ENCODE data around the gene TIMP1. TPM values are rescaled to one million over a fixed set of nuclear protein-coding genes. Genes with fewer than 3 reads are reported as not detected.

The TIMP1 gene
- total and polyA plus RNA-seq, 10 of the 15 experiments (the other 5 are each of a cell fraction or from before 2014, with no cell fraction given), result 101 to 341 (median 134) TPM

DNA sequence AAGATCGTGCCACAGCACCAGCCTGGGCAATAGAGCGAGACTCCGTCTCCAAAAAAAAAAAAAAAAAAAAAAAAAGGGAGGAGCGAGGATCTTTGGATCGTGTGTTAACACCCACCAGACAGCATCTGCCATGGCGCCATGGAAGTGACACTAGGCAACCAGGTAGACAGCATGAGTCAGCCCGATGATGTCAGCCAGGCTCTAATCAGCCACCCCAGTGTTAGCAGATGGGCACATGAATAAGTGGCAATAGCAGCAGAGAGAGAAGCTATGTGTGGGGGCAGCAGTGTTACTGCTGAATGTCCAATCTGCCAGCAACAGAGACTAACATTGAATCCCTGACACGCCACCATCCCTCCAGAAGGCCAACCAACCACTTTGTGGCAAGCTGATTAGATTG lies 30.8 kb downstream of the TIMP1 start:
- in situ Hi-C loops (cut with MboI), result no loop called here
- no peak for FAIRE-seq
- 44% methylated on average over 5 of the region's 8 CpGs for WGBS (ENCODE audit: insufficient coverage, insufficient replicate concordance, low lambda C conversion rate, missing lambda C conversion rate)

DNA sequence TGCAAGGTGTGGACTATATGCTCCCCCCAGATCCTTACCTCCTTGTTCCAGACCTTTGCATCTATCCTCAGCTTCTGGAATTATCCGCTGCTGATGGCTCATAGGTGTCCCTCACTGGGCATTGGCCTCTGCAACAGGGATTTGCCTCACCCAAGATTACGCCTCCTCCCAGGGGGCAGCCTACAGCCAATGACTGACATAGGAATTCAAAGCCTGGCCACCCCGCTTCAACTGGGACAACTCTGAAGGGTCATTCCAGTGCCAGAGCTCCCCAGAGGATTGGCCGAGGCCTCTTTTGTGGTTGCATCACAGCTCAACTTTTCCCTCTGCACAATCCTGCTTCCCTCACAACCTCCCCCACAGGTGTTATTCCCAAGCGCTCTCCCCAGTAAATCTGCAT lies 32.4 kb downstream of the TIMP1 start:
- DNase-seq (ENCODE audit: low read depth, low spot score) (no peak), ATAC-seq (no peak), FAIRE-seq (no peak)
- H4K20me1 ChIP-seq (ENCODE audit: control insufficient read depth, insufficient read depth), result no peaks in the 10 kb centered on the region; the same call in 1 of the 2 replicates
- no peaks in the 10 kb centered on the region for H3K27me3 ChIP-seq (replicated peaks in 1 of 2; ENCODE audit: control insufficient read depth in 2 of 2, insufficient read depth in 2 of 2, low read length in 1 of 2)
- H2AFZ ChIP-seq (ENCODE audit: control insufficient read depth, low read depth, low read length), result no peak overlapping the region
- ChIA-PET CTCF (no interaction called here), SMC1A (ENCODE audit: uncharacterized antibody, unreplicated experiment) (interaction anchor here (0.9 kb wide), 1 partner anchor 59 kb away, joined by 4 read pairs; no protein-coding TSS in a partner anchor), RAD21 (ENCODE audit: unreplicated experiment) (no interaction called here), POLR2A (no interaction called here)
- H3K9me3 ChIP-seq (replicated peaks; ENCODE audit: control insufficient read depth, insufficient read depth, low read length), result no peaks in the 10 kb centered on the region
- H3K79me2 ChIP-seq (ENCODE audit: control insufficient read depth, insufficient read depth, low read length), result no peaks in the 10 kb centered on the region
- WGBS (ENCODE audit: insufficient coverage, insufficient replicate concordance, low lambda C conversion rate, missing lambda C conversion rate), result 37% methylated on average over 5 of the region's 5 CpGs
- H3K4me2 ChIP-seq (ENCODE audit: control insufficient read depth, insufficient read depth), result no peak overlapping the region
- H3K9ac ChIP-seq (ENCODE audit: control insufficient read depth, insufficient read depth, low read length), result no peak overlapping the region
- no peaks in the 10 kb centered on the region for H3K4me1 ChIP-seq (ENCODE audit: control insufficient read depth, insufficient read depth, low read length)
- in situ Hi-C loops (cut with MboI), result no loop called here
- BruUV-seq (replicated peaks), result no TSS peak
- no peak overlapping the region for H3K4me3 ChIP-seq
- no peaks in the 10 kb centered on the region for H3K36me3 ChIP-seq (ENCODE audit: control insufficient read depth in 2 of 2, insufficient read depth in 2 of 2, low read length in 1 of 2)
- intact Hi-C loops (cut with micrococcal nuclease; ENCODE audit: unreplicated experiment), result no loop called here
- no peak overlapping the region for H3K27ac ChIP-seq (ENCODE audit: control insufficient read depth, insufficient read depth)
- TF ChIP-seq POU2F2 (IDR thresholded peaks at IDR 0.05; ENCODE audit: borderline replicate concordance, low read depth, low read length) (no peak), WRNIP1 (IDR thresholded peaks at IDR 0.05; ENCODE audit: borderline replicate concordance, low read depth, low read length) (no peak), CHD4 (IDR thresholded peaks at IDR 0.05) (no peak), NR2C2 (IDR thresholded peaks at IDR 0.05; ENCODE audit: borderline replicate concordance, control insufficient read depth, insufficient read length, low read depth) (no peak), TCF3 (IDR thresholded peaks at IDR 0.05; ENCODE audit: borderline replicate concordance, insufficient read depth, low read depth, low read length) (no peak)
- TF ChIP-seq, protein P1, sequence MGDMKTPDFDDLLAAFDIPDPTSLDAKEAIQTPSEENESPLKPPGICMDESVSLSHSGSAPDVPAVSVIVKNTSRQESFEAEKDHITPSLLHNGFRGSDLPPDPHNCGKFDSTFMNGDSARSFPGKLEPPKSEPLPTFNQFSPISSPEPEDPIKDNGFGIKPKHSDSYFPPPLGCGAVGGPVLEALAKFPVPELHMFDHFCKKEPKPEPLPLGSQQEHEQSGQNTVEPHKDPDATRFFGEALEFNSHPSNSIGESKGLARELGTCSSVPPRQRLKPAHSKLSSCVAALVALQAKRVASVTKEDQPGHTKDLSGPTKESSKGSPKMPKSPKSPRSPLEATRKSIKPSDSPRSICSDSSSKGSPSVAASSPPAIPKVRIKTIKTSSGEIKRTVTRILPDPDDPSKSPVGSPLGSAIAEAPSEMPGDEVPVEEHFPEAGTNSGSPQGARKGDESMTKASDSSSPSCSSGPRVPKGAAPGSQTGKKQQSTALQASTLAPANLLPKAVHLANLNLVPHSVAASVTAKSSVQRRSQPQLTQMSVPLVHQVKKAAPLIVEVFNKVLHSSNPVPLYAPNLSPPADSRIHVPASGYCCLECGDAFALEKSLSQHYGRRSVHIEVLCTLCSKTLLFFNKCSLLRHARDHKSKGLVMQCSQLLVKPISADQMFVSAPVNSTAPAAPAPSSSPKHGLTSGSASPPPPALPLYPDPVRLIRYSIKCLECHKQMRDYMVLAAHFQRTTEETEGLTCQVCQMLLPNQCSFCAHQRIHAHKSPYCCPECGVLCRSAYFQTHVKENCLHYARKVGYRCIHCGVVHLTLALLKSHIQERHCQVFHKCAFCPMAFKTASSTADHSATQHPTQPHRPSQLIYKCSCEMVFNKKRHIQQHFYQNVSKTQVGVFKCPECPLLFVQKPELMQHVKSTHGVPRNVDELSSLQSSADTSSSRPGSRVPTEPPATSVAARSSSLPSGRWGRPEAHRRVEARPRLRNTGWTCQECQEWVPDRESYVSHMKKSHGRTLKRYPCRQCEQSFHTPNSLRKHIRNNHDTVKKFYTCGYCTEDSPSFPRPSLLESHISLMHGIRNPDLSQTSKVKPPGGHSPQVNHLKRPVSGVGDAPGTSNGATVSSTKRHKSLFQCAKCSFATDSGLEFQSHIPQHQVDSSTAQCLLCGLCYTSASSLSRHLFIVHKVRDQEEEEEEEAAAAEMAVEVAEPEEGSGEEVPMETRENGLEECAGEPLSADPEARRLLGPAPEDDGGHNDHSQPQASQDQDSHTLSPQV (IDR thresholded peaks at IDR 0.05), result no peak
- TF ChIP-seq, protein P2, sequence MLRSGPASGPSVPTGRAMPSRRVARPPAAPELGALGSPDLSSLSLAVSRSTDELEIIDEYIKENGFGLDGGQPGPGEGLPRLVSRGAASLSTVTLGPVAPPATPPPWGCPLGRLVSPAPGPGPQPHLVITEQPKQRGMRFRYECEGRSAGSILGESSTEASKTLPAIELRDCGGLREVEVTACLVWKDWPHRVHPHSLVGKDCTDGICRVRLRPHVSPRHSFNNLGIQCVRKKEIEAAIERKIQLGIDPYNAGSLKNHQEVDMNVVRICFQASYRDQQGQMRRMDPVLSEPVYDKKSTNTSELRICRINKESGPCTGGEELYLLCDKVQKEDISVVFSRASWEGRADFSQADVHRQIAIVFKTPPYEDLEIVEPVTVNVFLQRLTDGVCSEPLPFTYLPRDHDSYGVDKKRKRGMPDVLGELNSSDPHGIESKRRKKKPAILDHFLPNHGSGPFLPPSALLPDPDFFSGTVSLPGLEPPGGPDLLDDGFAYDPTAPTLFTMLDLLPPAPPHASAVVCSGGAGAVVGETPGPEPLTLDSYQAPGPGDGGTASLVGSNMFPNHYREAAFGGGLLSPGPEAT (IDR thresholded peaks at IDR 0.05; ENCODE audit: low read depth), result no peak

More for the DNA sequence above, 30.8 kb downstream of the TIMP1 start:
- intact Hi-C loops (cut with micrococcal nuclease; ENCODE audit: unreplicated experiment), result no loop called here
- no TSS peak for BruUV-seq (replicated peaks)
- no peak overlapping the region for H3K4me3 ChIP-seq
- H2AFZ ChIP-seq (ENCODE audit: control insufficient read depth, low read depth, low read length), result no peak overlapping the region
- H3K27ac ChIP-seq (ENCODE audit: control insufficient read depth, insufficient read depth), result no peak overlapping the region
- H3K9ac ChIP-seq (ENCODE audit: control insufficient read depth, insufficient read depth, low read length), result no peak overlapping the region
- no peaks in the 10 kb centered on the region; the same call in 1 of the 2 replicates for H4K20me1 ChIP-seq (ENCODE audit: control insufficient read depth, insufficient read depth)
- ChIA-PET SMC1A (ENCODE audit: uncharacterized antibody, unreplicated experiment) (interaction anchor here (2.0 kb wide), 1 partner anchor 15 kb away, joined by 8 read pairs; no protein-coding TSS in a partner anchor), POLR2A (interaction anchor here (0.7 kb wide), 1 partner anchor 36 kb away, joined by 4 read pairs; no protein-coding TSS in a partner anchor), CTCF (interaction anchor here (1.3 kb wide), 1 partner anchor 31 kb away, joined by 4 read pairs; no protein-coding TSS in a partner anchor), RAD21 (ENCODE audit: unreplicated experiment) (interaction anchor here (0.7 kb wide), 1 partner anchor 32 kb away, joined by 6 read pairs; no protein-coding TSS in a partner anchor)
- no peaks in the 10 kb centered on the region for H3K27me3 ChIP-seq (replicated peaks in 1 of 2; ENCODE audit: control insufficient read depth in 2 of 2, insufficient read depth in 2 of 2, low read length in 1 of 2)
- no peak overlapping the region for H3K4me2 ChIP-seq (ENCODE audit: control insufficient read depth, insufficient read depth)
- H3K9me3 ChIP-seq (replicated peaks; ENCODE audit: control insufficient read depth, insufficient read depth, low read length), result no peaks in the 10 kb centered on the region
- H3K36me3 ChIP-seq (ENCODE audit: control insufficient read depth in 2 of 2, insufficient read depth in 2 of 2, low read length in 1 of 2), result no peaks in the 10 kb centered on the region
- DNase-seq (ENCODE audit: low read depth, low spot score) (no peak), ATAC-seq (no peak)
- TF ChIP-seq SIN3A (IDR thresholded peaks at IDR 0.05; ENCODE audit: low read depth, low read length) (no peak), RELA (IDR thresholded peaks at IDR 0.05; ENCODE audit: borderline replicate concordance, partially characterized antibody) (no peak), TAF1 (IDR thresholded peaks at IDR 0.05; ENCODE audit: borderline replicate concordance, low read depth, low read length) (no peak), MEF2A (IDR thresholded peaks at IDR 0.05; ENCODE audit: insufficient read depth, low read depth, low read length) (no peak), CBFB (IDR thresholded peaks at IDR 0.05; ENCODE audit: low read depth) (no peak), SREBF2 (IDR thresholded peaks at IDR 0.05; ENCODE audit: low read length) (no peak), TARDBP (IDR thresholded peaks at IDR 0.05; ENCODE audit: borderline replicate concordance) (no peak), SREBF1 (IDR thresholded peaks at IDR 0.05; ENCODE audit: low read length) (no peak), RAD51 (IDR thresholded peaks at IDR 0.05) (no peak), PML (IDR thresholded peaks at IDR 0.05; ENCODE audit: low read length) (no peak), TCF12 (IDR thresholded peaks at IDR 0.05; ENCODE audit: low read depth, low read length) (no peak), STAT3 (IDR thresholded peaks at IDR 0.05; ENCODE audit: low read depth, low read length) (no peak)
- no peaks in the 10 kb centered on the region for H3K4me1 ChIP-seq (ENCODE audit: control insufficient read depth, insufficient read depth, low read length)
- no peaks in the 10 kb centered on the region for H3K79me2 ChIP-seq (ENCODE audit: control insufficient read depth, insufficient read depth, low read length)

Measured in GM12878 (cell line).